ENCODE results near the gene PHYH.
"Not testable (repeated sequence)": the region's sequence is repeated elsewhere in the genome, so short reads cannot be mapped to it uniquely, and the experiment has no call there.

Gene PHYH

GRCh38 chr10:13270877-13271551 is 28.9 kb downstream of the PHYH start:
- DNase-seq: no peak

- DNase-seq: no peak
These were observed 31.0 kb downstream of the PHYH start for GRCh38 chr10:13268841-13269240.

GRCh38 chr10:13268310-13268709 is 31.6 kb downstream of the PHYH start:
- no peak for DNase-seq

GRCh38 chr10:13263591-13263990 is 36.3 kb downstream of the PHYH start:
- no peak for DNase-seq

- DNase-seq: no peak
These were observed 37.4 kb downstream of the PHYH start for GRCh38 chr10:13262433-13262832.

GRCh38 chr10:13257621-13258140 is 42.2 kb downstream of the PHYH start:
- DNase-seq: no peak

- no peak for DNase-seq
These were observed 43.2 kb downstream of the PHYH start for GRCh38 chr10:13256627-13257026.

GRCh38 chr10:13253726-13254125 is 46.1 kb downstream of the PHYH start:
- no peak for DNase-seq

GRCh38 chr10:13247784-13248183 is 52.1 kb downstream of the PHYH start:
- no peak for DNase-seq

- no peak for DNase-seq
These were observed 52.6 kb downstream of the PHYH start for GRCh38 chr10:13247246-13247645.

- DNase-seq: not testable (repeated sequence)
These were observed 57.6 kb downstream of the PHYH start for GRCh38 chr10:13242260-13242659.

GRCh38 chr10:13241613-13242012 is 58.3 kb downstream of the PHYH start:
- DNase-seq: no peak

- DNase-seq: no peak
These were observed 59.9 kb downstream of the PHYH start for GRCh38 chr10:13239923-13240322.

GRCh38 chr10:13238271-13239077 is 61.4 kb downstream of the PHYH start:
- no peak for DNase-seq

- no peak for DNase-seq
These were observed 63.2 kb downstream of the PHYH start for GRCh38 chr10:13236638-13237037.

- DNase-seq: not testable (repeated sequence)
These were observed 65.1 kb downstream of the PHYH start for GRCh38 chr10:13234736-13235135.

GRCh38 chr10:13234172-13234571 is 65.7 kb downstream of the PHYH start, which contains the start of gene UCMA:
UCMA (minus strand) TSS chr10:13234374; CDS start chr10:13234258, 116 bp downstream.
- DNase-seq: no peak

GRCh38 chr10:13233358-13233757 is 66.5 kb downstream of the PHYH start:
- DNase-seq: no peak

GRCh38 chr10:13231808-13232207 is 68.1 kb downstream of the PHYH start:
- no peak for DNase-seq

GRCh38 chr10:13231190-13231589 is 68.7 kb downstream of the PHYH start:
- DNase-seq: no peak
